HG03342 (cell line): Measurements from ENCODE around the gene CETN2.
A peak's percentile ranks its signal among the peaks of the same experiment; 100 is the strongest.
"Not testable (repeated sequence)": the region's sequence is repeated elsewhere in the genome, so short reads cannot be mapped to it uniquely, and the experiment has no call there.

Experiments
- ATAC-seq: cut with Tn5 transposase; IDR thresholded peaks from one replicate; pipeline ENCODE4 v1.9.1; 2021; ENCODE audit warnings: mild to moderate bottlenecking, moderate library complexity; ENCODE audit not compliant: unreplicated experiment

The CETN2 gene

DNA sequence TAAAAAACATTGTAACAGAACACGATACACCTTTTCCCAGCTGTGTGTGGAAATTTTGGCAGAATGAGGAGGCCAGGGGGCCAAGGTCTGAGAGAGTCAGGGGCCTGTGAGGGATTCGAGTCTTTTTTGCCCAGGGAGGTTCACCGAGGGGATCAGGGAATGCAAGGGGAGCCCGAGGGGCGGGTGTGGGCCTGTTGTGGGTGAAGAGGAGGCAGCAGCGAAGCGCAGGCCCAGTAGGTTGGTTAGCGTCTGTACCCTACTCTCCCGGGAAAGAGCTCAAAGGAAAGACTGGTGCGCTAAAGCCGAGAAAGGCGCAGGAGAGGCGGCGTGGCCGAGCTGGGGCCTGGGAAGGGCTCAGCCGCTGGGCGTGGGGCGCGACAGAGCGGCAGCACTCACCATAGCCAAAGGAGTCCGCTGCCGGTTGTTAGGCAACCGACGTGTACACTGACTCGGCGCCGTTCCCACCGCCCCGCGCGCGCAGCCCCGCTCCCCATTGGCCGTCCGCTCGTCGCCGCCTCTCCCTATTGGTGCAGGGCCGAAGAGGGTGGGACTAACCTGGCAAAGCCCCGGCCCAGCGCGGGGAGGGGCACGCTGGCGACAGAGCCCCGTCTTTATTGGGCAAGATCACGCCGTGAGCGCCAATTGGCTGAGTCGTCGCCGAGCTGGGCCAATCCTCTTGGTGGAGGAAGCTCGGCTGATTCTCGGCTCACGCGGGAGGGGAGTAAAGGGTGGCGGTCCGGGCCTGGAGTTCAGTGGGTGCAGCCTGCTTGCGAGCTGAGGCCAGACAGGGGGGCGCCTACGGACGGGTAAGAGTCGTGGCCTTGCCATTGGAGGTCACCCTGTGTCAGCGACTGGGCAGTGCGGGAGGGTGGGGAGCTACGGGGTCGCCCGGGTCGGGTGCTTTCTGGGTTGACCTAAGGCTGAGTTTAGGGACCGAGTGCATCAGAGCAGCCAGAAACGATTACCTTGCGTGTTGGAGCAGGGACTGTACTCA lies at the start of gene CETN2, which contains the start of gene NSDHL:
Gene CETN2, minus strand, starts transcription at position 446 of the 994 bp plus-strand sequence. Its CDS starts 47 bp downstream, at position 399.
Gene NSDHL, plus strand, starts transcription at position 752 of the 994 bp plus-strand sequence. CDS start 15,262 bp downstream, outside the sequence.
- ATAC-seq = peak; percentile 97

DNA sequence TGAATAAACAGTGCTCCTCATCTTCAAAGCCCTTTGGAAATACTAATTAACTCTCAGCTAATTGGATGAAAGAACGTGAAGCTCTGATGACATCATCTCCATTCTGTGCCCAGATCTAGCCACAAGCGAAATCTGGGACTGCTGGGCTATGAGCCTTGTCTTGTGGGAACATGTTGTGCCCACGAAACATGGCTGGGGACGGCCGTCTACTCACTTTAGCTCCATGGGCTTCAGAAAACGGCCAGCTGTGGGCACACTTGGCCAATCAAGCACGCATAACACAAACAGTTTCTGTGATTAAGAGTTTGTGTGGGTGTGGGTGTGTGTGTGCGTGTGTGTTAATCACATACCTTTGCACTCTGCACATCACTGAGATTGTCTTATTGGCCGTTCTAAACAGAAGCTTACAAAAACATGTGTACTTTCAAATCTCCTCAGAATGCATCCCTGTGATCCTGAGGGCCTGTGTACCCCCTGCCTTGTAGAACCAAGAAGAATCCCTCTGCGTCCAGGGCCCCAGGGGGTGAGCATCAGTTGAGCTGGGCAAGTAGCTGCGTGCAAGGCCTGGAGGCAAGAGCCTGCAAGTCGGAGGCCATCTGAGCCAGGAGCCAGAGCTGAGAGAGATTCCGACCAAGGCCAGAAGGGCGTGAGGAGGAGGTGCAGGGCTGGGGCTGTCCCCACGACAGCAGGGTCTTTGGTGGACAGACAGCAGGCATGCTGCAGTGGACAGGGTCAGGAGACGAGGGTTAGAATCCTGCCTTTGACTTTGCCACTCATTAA lies 48.6 kb upstream of the CETN2 start:
- no peak for ATAC-seq

DNA sequence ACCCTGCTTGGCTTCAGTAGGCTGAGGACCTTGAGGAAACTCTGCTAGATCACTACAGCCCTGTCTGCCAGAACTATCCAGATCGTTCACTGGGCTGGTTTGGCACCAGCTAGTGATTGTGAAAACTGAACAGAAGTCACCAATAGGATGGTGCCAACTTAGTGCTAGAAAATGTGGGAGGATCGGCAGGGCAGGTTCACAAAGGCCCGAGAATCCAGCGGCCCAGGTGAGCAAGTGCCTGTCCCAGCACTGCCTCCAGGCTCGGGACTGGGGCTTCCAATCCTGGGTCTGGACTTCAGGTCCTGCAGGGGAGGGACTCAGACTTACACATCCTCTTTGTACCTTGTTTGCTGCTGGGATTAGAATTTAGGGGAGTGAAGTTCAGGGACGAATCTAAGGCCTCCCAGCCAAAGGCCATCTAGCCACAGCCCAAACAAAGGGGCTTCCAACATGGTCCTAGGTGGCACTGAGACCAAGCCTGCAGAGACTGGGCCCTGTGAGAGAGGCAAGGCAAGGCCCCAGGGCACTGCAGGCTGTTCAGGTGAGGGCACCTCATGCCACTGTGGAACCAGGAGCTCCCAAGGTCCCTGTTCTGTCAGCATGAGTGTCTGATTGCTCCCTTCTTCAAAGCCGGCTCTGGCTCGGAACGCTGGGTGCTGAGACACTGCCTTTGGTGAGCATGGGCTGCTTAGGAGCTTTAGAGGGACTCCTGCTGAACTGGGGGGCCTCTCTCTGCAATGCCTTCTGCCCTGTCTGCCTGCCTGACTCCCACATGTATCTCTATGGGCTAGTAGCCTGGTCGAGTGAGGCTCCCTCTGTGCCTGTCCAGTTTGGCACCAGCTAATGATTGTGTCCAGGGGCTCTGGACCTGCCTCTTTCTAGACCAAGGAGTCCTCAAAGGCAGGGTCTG lies 46.6 kb upstream of the CETN2 start:
- ATAC-seq = no peak

DNA sequence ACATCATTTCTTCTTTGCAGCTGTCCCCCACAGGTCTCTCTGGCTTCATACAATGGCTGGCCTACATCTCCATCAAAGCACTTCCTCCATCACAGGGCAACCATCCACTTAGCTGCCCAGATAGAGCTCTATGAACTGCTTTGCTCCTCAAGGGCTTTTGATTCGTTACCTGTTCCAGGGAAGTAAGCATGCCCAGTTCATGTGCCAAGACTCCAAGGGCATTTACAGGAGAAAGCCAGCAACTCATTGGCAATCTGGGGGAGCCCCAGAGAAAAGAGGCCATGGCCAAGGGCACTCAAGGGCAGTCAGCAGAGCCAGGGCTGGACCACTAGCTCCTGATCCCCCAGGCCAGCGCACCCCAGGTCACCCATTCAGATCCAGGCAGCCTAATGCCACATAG lies 42.8 kb upstream of the CETN2 start:
- ATAC-seq = no peak

DNA sequence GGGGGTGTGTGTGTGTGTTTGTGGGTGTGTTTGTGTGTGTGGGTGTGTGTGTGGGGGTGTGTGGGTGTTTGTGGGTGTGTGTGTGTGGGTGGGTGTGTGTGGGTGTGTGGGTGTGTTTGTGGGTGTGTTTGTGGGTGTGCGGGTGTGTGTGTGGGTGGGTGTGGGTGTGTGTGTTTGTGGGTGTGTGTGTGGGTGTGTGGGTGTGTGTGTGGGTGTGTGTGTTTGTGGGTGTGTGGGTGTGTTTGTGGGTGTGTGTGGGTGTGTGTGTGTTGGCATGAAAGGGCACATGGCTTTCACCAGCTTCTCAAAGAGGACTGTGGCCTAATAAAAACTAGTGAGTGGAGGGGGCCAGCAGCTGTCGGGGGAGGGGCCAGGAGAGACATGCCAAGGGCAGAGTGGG lies 42.0 kb upstream of the CETN2 start:
- no peak for ATAC-seq

DNA sequence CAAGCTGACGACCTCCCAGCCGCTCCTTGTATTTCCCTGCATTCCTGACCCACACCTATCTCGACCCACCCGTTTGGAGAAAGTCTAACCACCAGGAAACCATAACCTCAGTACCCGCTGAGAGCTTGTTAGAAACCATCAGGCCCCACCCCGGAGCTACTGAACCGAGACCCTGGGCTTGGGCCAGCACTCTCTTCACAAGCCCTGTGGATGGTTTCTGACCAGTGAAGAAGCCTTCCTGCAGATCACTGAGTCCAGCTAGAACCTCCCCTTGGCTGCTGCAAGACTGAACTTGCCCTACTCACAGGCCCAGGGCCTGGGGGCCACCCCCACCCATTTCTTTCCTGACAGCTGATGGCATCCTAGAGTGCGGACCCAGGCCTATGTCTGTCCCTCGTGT lies 40.7 kb upstream of the CETN2 start:
- ATAC-seq = no peak

DNA sequence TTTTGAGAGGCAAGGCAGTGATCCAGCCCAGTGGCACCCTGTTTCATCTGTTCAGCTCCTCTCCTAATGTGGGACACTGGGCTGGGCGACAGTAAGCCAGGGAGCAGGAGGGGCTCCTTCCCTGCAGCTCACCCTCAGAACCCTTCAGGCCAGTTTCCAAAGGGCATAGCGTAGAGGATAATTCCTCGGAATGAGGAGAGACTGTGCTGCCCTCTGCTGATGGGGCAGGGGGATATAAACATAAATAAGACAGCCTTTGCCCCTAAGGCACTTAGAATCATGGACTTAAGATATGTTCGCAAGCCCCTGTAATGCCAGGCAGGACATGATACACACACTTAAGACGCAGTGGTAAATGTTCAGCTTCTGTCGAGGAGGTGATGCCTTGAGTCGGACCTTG lies 39.4 kb upstream of the CETN2 start:
- no peak for ATAC-seq

DNA sequence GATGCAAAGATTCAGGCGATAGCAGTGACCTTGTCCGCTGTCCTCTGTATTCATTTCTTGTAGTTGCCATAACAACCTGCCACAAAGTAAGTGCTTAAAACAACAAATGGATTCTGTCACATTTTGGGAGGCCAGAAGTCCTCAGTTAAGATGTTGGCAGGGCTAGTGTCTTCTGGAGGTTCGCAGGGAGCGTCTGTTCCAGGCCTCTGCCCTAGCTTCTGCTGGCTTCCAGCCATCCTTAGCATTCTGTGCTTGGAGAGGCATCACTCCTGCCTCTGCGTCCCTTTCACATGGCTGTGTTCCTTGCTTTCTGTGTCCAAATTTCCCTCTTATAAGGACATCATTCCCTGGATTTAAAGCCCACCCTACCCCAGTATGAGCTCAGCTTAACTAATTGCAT lies 35.8 kb upstream of the CETN2 start:
- no peak for ATAC-seq

DNA sequence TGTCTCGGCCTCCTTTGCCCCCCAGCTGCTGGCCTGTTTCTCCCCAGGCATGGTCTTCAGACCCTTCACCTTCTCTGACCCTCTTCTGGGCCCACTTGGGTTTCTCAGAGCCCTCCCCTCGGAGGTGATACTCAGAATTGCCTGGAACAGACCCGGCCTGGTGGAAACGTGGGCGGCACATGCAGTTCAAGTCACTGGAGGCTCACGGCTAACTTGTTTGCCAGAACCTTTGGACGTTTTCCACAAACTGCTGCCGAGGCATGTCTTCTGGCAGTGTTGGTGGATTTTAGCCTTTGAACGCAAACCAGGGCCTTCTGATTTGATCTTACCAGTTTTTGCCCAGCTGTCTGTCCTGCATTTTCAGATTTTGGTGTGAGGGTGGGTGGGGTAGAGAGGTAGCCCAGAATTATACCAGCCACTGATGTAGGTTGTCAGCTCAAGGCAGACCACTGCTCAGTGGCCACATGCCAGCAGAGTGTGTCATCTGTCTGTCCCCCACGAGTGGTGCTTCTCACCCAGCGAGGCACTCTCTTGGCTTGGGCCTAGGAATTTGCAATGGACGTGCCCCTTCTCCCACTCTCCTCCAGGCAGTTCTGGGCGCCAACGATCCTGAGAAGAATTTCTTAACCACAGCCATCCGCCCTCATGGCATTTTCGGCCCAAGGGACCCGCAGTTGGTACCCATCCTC lies 34.8 kb upstream of the CETN2 start:
- ATAC-seq = no peak

DNA sequence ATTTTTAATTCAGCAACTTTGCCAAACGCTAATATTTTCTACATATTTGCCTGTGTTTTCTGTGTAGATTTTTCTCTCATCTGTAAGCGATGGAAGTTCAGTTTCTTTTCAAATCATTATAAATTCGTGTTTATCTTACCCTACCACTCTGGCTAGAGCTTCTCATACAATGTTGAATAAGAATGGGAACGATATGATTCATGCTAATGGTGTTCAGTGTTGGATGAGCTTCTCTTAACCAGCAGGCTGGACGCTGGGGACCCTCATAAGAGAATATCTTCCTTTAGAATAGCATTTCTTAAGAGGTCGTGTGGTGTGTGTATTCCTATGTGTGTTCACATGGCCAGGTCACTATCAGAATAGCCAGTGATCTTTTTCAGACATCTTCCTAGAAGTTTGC lies 31.3 kb upstream of the CETN2 start:
- ATAC-seq = no peak

DNA sequence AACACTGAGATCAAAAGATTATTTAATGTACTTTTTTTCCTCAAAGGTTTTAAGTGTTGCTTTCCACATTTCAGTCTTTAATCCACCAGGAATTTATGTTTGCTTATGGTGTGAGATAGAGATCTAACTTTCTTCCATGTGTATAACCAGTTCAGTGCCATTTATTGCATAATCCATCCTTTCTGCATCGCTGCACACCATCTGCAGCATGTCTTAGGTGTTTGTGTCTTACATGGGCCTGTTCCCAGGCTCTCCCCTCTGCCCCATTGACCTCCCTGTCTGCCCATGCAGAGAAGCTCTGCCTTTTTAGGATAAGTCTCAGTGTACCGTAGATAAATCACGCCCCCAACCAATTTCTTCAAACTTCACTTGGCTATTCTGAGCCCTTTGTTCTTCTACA lies 30.6 kb upstream of the CETN2 start:
- no peak for ATAC-seq

DNA sequence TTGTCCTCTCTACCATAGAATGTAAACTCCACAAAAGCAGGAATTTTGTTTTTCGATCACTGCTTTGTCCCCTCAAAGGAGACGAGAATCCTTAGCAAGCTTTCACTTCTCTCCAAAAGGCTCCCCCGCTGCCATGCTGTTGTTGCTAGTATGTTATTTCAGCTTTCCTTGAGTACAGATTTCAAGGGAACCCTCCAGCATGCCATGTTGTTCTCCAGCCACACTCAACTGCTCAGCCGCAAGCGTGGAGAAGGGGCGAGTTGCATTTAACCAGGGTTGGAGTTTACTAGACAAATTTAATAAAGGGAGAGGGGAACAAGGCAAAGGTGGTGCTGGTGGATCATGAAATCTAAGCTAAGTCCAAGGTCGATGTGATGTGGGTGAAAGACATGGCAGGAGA lies 23.4 kb upstream of the CETN2 start:
- no peak for ATAC-seq

DNA sequence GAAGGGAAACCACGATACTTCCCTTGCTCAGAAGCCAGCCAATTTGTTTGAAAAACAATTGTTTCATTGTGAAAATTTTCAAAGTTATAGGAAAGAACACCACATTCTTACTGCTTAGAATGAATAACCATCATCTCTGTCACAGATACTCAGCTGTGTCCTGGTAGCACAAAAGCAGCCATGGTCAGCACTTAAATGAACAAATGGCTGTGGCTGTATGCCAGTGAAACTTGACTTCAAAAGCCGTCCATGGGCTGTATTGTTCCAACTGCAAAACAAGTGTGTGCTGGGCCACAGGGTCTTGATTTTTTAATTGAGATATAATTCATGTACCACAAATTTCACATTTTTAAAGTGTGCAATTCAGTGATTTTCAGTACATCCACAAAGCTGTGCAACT lies 19.9 kb upstream of the CETN2 start:
- ATAC-seq = no peak

DNA sequence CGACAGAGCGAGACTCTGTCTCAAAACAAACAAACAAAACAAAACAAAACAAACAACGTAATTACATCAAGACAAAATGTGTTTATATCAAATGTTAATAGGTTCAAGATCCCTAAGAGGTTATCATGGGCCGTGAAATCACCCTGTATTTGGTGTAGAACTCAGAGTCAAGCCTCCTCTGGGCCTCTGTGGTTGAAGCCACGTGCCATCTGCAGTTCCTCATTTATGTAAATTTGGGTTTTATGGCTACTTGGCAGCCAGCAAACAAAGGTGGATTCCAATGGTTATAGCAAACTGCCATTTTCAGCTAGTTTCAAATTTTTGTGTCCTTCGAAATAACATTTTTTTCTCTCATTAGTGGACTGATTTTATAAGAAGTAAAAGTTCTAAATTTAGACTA lies 16.7 kb upstream of the CETN2 start:
- no peak for ATAC-seq

DNA sequence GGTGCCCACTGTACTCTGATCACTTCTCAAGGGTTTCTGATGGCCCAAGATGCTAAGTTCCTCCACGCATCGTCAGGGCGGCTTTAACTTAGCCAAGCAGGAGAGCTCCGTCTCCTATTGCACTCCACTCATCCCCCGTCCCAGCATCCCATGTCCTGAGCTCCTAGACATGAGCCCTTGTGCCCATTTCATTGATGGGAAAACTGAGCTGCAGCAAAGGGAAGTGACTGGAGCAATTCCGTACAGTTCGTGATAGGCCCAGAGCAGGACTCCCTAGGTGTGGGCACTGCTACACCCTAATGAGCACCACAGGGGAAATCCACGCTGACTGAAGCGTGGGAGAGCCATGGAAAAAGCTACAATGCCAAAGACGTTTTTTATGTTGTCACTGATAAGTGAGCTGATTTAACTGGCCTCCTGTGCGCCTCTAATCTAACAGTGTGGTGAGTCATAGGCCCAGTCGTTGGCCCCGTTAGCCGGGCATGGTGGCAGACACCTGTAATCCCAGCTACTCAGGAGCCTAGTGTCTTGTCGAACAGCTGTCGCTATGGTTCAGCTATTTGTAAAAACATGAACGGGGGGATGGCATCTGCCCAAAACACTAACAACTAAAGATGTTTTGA lies 15.2 kb upstream of the CETN2 start:
- ATAC-seq = no peak

DNA sequence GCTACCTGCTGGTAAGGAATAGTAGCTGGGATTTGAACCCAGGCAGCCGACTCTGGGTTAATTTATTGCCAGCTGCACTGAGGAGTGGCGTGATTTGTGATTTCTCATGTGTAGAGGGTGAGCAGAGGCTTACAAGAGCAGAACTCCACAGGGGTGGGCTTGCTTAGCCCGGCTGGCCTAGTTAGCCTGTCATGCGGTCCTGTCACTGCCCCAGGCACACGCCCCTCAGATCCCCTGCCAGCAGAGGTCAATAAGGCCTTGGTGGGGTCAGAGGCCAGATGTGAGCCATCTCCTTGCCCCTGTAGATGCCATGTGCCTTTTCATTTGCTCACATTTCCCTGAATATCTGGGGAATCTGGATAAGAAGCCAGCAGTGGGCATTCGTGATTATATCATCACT lies 13.7 kb upstream of the CETN2 start:
- no peak for ATAC-seq

DNA sequence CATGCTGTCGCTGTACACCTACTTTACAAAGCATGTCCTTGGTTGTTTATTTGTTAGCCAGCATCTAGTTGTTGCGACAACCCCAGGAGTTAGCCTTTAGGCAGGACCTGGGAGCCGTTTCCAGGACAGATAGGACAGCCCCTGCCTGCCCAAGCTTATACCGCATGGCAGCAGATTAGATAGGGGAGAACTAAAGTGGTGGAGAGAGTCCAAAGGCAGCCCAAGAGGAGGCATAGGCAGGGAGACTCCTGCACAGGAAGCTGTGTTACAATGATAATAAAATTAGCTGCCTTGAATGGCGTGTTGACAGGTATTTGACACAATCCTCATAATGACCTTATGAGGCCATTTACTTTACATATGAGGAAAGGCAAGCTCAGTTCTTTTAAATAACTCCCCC lies 13.3 kb upstream of the CETN2 start:
- no peak for ATAC-seq

DNA sequence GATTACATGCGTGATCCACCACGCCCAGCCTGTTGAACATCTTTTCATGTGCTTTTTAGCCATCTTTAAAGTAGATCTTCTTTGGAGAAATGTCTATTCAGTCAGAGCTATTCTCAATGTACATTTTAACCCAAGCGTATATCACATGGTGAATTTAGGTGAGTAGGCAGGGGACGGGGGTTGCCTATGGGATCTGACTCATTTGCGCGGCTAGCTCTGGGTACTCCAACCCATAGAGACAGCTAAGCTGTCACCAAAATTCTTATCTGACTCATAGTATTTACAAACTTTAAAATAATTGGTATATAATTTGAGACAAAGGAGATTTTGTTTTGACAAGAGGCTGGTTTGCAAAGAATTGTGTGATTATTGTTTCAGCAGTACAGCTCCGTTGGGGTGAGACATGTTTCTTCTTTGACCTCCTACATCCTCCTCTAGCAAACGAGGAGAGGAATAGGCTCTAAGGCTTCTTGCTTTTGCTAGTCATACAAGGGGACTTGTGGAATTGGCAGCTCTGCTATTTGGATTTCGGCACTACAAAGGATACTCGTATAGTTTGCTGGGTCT lies 12.3 kb upstream of the CETN2 start:
- ATAC-seq = no peak

DNA sequence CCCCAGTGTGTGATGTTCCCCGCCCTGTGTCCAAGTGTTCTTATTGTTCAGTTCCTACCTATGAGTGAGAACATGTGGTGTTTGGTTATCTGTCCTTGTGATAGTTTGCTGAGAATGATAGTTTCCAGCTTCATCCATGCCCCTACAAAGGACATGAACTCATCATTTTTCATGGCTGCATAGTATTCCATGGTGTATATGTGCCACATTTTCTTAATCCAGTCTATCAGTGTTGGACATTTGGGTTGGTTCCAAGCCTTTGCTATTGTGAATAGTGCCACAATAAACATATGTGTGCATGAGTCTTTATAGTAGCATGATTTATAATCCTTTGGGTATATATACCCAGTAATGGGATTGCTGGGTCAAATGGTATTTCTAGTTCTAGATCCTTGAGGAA lies 4.9 kb upstream of the CETN2 start:
- not testable (repeated sequence) for ATAC-seq
